Measurements from ENCODE around the gene KIF21B. TPM values are rescaled to one million over a fixed set of nuclear protein-coding genes. Genes with fewer than 3 reads are reported as not detected.

KIF21B gene
- total and polyA plus RNA-seq, 2 of the 8 experiments (the other 6 are each of a cell fraction or from before 2014, with no cell fraction given), result 10.8 to 26.5 TPM

- 79% methylated on average over 2 of the region's 2 CpGs; no CpG with 5 or more reads in 1 of the 2 experiments for WGBS, 2 experiments (ENCODE audit: extremely low coverage in 1 of 2, insufficient coverage in 1 of 2, insufficient read length in 1 of 2, insufficient replicate concordance in 2 of 2, low coverage in 1 of 2, low lambda C conversion rate in 2 of 2, missing lambda C conversion rate in 1 of 2)
- Histone ChIP-seq H3K23ac (ENCODE audit: insufficient read length) (no peak overlapping the region), H2BK120ac (replicated peaks; ENCODE audit: low read depth, low read length) (no peak overlapping the region), H3K27ac (ENCODE audit: low read depth, low read length) (no peak overlapping the region), H2BK5ac (ENCODE audit: low read depth, low read length) (no peak overlapping the region), H3K23me2 (ENCODE audit: low read depth, low read length) (no peaks in the 10 kb centered on the region), H4K20me1 (replicated peaks in 1 of 2; ENCODE audit: control insufficient read depth in 1 of 2, insufficient read depth in 2 of 2, low read length in 2 of 2) (no peaks in the 10 kb centered on the region), H2BK20ac (ENCODE audit: low read length) (no peak overlapping the region), H2BK12ac (ENCODE audit: low read depth, low read length) (no peak overlapping the region), H3K9ac (replicated peaks in 1 of 4; ENCODE audit: extremely low read depth in 1 of 4, low read depth in 3 of 4, low read length in 3 of 4) (no peak overlapping the region), H3K14ac (ENCODE audit: insufficient read length) (no peak overlapping the region), H3K4ac (replicated peaks; ENCODE audit: insufficient read length, low read depth, low read length) (no peak overlapping the region), H3K79me1 (ENCODE audit: low read depth, low read length) (no peaks in the 10 kb centered on the region), H2BK15ac (ENCODE audit: low read length) (no peak overlapping the region), H2AFZ (ENCODE audit: low read length) (no peak overlapping the region), H3K18ac (ENCODE audit: extremely low read depth, low read length) (no peak overlapping the region), H3K4me3 (ENCODE audit: extremely low read depth in 1 of 4, insufficient read depth in 2 of 4, low read depth in 3 of 4, low read length in 4 of 4) (no peak overlapping the region), H4K91ac (replicated peaks; ENCODE audit: insufficient read length, low read length) (no peak overlapping the region), H3K56ac (replicated peaks; ENCODE audit: insufficient read length, low read depth, low read length) (no peak overlapping the region), H3K9me3 (ENCODE audit: insufficient read depth in 2 of 2, low read depth in 1 of 2, low read length in 1 of 2) (no peaks in the 10 kb centered on the region), H3K4me1 (replicated peaks in 1 of 4; ENCODE audit: control insufficient read depth in 3 of 4, insufficient read depth in 4 of 4, low read length in 3 of 4) (no peaks in the 10 kb centered on the region), H3K4me2 (ENCODE audit: insufficient read depth in 1 of 2, low read depth in 2 of 2, low read length in 2 of 2) (no peak overlapping the region), H2AK5ac (ENCODE audit: low read depth, low read length) (no peak overlapping the region), H3K36me3 (ENCODE audit: control insufficient read depth in 2 of 4, insufficient read depth in 4 of 4, low read length in 3 of 4) (no peaks in the 10 kb centered on the region), H3K27me3 (replicated peaks in 1 of 4; ENCODE audit: control insufficient read depth in 3 of 4, extremely low read depth in 1 of 4, insufficient read depth in 3 of 4, low read length in 3 of 4) (no peaks in the 10 kb centered on the region), H4K8ac (ENCODE audit: extremely low read depth, insufficient read depth, low read length) (no peak overlapping the region), H3K79me2 (ENCODE audit: control insufficient read depth in 1 of 2, insufficient read depth in 2 of 2, low read length in 2 of 2) (no peaks in the 10 kb centered on the region), H4K5ac (ENCODE audit: insufficient read length, low read depth, low read length) (no peak overlapping the region)
- no peak for DNase-seq (ENCODE audit: low read depth in 1 of 2, low spot score in 2 of 2)
- no peak for FAIRE-seq
- POLR2A ChIA-PET (ENCODE audit: partially characterized antibody), result interaction anchor here (0.9 to 1.6 kb wide), 5 partner anchors 9 to 40 kb away, joined by 3 to 4 read pairs (median 3); no protein-coding TSS in a partner anchor
- CTCF ChIA-PET (ENCODE audit: partially characterized antibody), result interaction anchor here (0.6 to 1.2 kb wide), 7 partner anchors 15 to 110 kb away, joined by 3 to 5 read pairs (median 3); no protein-coding TSS in a partner anchor
- no peak for TF ChIP-seq ZNF274 (IDR thresholded peaks at IDR 0.05; ENCODE audit: borderline replicate concordance, extremely low read depth, low read length)
- no peak for TF ChIP-seq NANOG (IDR thresholded peaks at IDR 0.05; ENCODE audit: insufficient read depth, low read depth, low read length, poor library complexity, severe bottlenecking)
- TF ChIP-seq SP2 (IDR thresholded peaks at IDR 0.05; ENCODE audit: low read length), result no peak
- no peak for TF ChIP-seq CTBP2 (IDR thresholded peaks at IDR 0.05; ENCODE audit: borderline replicate concordance, insufficient read depth, insufficient read length, low read length)
- TF ChIP-seq YY1 (IDR thresholded peaks at IDR 0.05; ENCODE audit: low read depth, low read length), result no peak
- no peak for TF ChIP-seq TCF12 (IDR thresholded peaks at IDR 0.05; ENCODE audit: low read depth, low read length)
- no peak for TF ChIP-seq MAX (IDR thresholded peaks at IDR 0.05)
- no peak for TF ChIP-seq POLR2A (IDR thresholded peaks at IDR 0.05; ENCODE audit: control extremely low read depth in 1 of 2, low read depth in 2 of 2, low read length in 2 of 2)
- no peak for TF ChIP-seq SIX5 (IDR thresholded peaks at IDR 0.05; ENCODE audit: low read depth, low read length)
- no peak for TF ChIP-seq ATF2 (IDR thresholded peaks at IDR 0.05; ENCODE audit: low read length)
- no peak for TF ChIP-seq CREB1 (IDR thresholded peaks at IDR 0.05)
- no peak for TF ChIP-seq RNF2 (IDR thresholded peaks at IDR 0.05; ENCODE audit: borderline replicate concordance, low read depth, low read length, missing control alignments, poor library complexity, severe bottlenecking)
Measured at GRCh38 chr1:200931776-200932175, 91.7 kb downstream of the KIF21B start.
